Measurements from ENCODE around the gene KCNK4.

Gene KCNK4

GRCh38 chr11:64268893-64269539, 22.1 kb upstream of the KCNK4 start:
- DNase-seq (ENCODE audit: low read depth in 2 of 2): no peak

GRCh38 chr11:64269540-64270220, 21.4 kb upstream of the KCNK4 start:
- DNase-seq (ENCODE audit: low read depth in 2 of 2): peak; percentile 94

GRCh38 chr11:64275031-64275800, 15.9 kb upstream of the KCNK4 start:
- DNase-seq (ENCODE audit: low read depth in 2 of 2): no peak

- DNase-seq (ENCODE audit: low read depth in 2 of 2): no peak
Measured at GRCh38 chr11:64275841-64276240, 15.3 kb upstream of the KCNK4 start.

GRCh38 chr11:64276653-64277431, 14.3 kb upstream of the KCNK4 start:
- DNase-seq (ENCODE audit: low read depth in 2 of 2): no peak

- no peak for DNase-seq (ENCODE audit: low read depth in 2 of 2)
Measured at GRCh38 chr11:64278576-64279190, 12.4 kb upstream of the KCNK4 start.

GRCh38 chr11:64281957-64282770, 8.9 kb upstream of the KCNK4 start:
- DNase-seq (ENCODE audit: low read depth in 2 of 2): no peak

GRCh38 chr11:64283092-64283491, 8.0 kb upstream of the KCNK4 start:
- DNase-seq (ENCODE audit: low read depth in 2 of 2): no peak

- DNase-seq (ENCODE audit: low read depth in 2 of 2): peak; percentile 82 to 87
Measured at GRCh38 chr11:64284048-64284961, 6.8 kb upstream of the KCNK4 start, which contains the start of gene BAD. Gene BAD (minus strand): TSS chr11:64284665. CDS start chr11:64284368, 297 bp downstream.

GRCh38 chr11:64284962-64285884, 5.9 kb upstream of the KCNK4 start, which contains the start of gene GPR137:
Gene GPR137 (plus strand): TSS chr11:64285848. CDS start chr11:64286525, 677 bp downstream.
- peak; percentile 85 to 88 for DNase-seq (ENCODE audit: low read depth in 2 of 2)

GRCh38 chr11:64285885-64286800, 5.0 kb upstream of the KCNK4 start:
- no peak for DNase-seq (ENCODE audit: low read depth in 2 of 2)

GRCh38 chr11:64286801-64287159, 4.3 kb upstream of the KCNK4 start:
- DNase-seq (ENCODE audit: low read depth in 2 of 2): no peak

- DNase-seq (ENCODE audit: low read depth in 2 of 2): no peak
Measured at GRCh38 chr11:64287676-64288352, 3.3 kb upstream of the KCNK4 start.

GRCh38 chr11:64288353-64288750, 2.8 kb upstream of the KCNK4 start:
- no peak for DNase-seq (ENCODE audit: low read depth in 2 of 2)

- DNase-seq (ENCODE audit: low read depth in 2 of 2): no peak
Measured at GRCh38 chr11:64289002-64289564, 2.0 kb upstream of the KCNK4 start.

Data from stimulated activated CD8-positive, alpha-beta memory T cell treated with anti-CD3 and anti-CD28 coated beads, Interleukin-2, amount 100 ng/mL, for 1 hour (primary cell).